Measurements from ENCODE around the gene NIM1K. TPM values are rescaled to one million over a fixed set of nuclear protein-coding genes. Genes with fewer than 3 reads are reported as not detected.
A peak's percentile ranks its signal among the peaks of the same experiment; 100 is the strongest.

The NIM1K gene
- total RNA-seq, 1 experiment from 2014 or later = 0.26 TPM

- H3K4me1 Mint-ChIP-seq (ENCODE audit: low read depth, unreplicated experiment) = peaks cover 46% of the 10 kb centered on the region
- peaks cover 98% of the 10 kb centered on the region for H3K36me3 Mint-ChIP-seq (ENCODE audit: insufficient read depth, unreplicated experiment)
- no peak for TF ChIP-seq CTCF (IDR thresholded peaks at IDR 0.05; ENCODE audit: unreplicated experiment)
- no TSS peak for BruUV-seq (replicated peaks)
- no peaks in the 10 kb centered on the region for H3K9me3 Mint-ChIP-seq (ENCODE audit: low read depth, unreplicated experiment)
- no peaks in the 10 kb centered on the region for H3K27me3 Mint-ChIP-seq (ENCODE audit: unreplicated experiment)
- no peak for DNase-seq
- H3K4me3 Mint-ChIP-seq (ENCODE audit: low read depth, unreplicated experiment) = peak overlapping the region; percentile 4
- intact Hi-C loops (cut with micrococcal nuclease; ENCODE audit: unreplicated experiment) = loop anchor here (10.0 kb wide), 1 partner anchor 307 kb away; no protein-coding TSS in a partner anchor
- CTCF ChIA-PET = no interaction called here
- peak overlapping the region; percentile 31 for H3K27ac Mint-ChIP-seq (ENCODE audit: unreplicated experiment)
These were observed 109.6 kb downstream of the NIM1K start for GRCh38 chr5:43301653-43302091.

GRCh38 chr5:43302481-43302880 is 110.5 kb downstream of the NIM1K start:
- CTCF ChIA-PET = interaction anchor here (0.9 kb wide), 1 partner anchor 11 kb away, joined by 3 read pairs; no protein-coding TSS in a partner anchor
- no TSS peak for BruUV-seq (replicated peaks)
- Mint-ChIP-seq H3K27ac (ENCODE audit: unreplicated experiment) (peak overlapping the region; percentile 31), H3K36me3 (ENCODE audit: insufficient read depth, unreplicated experiment) (peaks cover 98% of the 10 kb centered on the region), H3K9me3 (ENCODE audit: low read depth, unreplicated experiment) (no peaks in the 10 kb centered on the region), H3K4me1 (ENCODE audit: low read depth, unreplicated experiment) (peaks cover 52% of the 10 kb centered on the region), H3K4me3 (ENCODE audit: low read depth, unreplicated experiment) (peak overlapping the region; percentile 4), H3K27me3 (ENCODE audit: unreplicated experiment) (no peaks in the 10 kb centered on the region)
- intact Hi-C loops (cut with micrococcal nuclease; ENCODE audit: unreplicated experiment) = loop anchor here (10.0 kb wide), 1 partner anchor 308 kb away; no protein-coding TSS in a partner anchor
- DNase-seq = no peak
- TF ChIP-seq CTCF (IDR thresholded peaks at IDR 0.05; ENCODE audit: unreplicated experiment) = no peak

GRCh38 chr5:43303242-43303641 is 111.2 kb downstream of the NIM1K start:
- intact Hi-C loops (cut with micrococcal nuclease; ENCODE audit: unreplicated experiment) = loop anchor here (10.0 kb wide), 1 partner anchor 308 kb away; no protein-coding TSS in a partner anchor
- BruUV-seq (replicated peaks) = no TSS peak
- CTCF ChIA-PET = interaction anchor here (0.6 to 0.9 kb wide), 2 partner anchors 10 to 329 kb away, joined by 3 to 4 read pairs; no protein-coding TSS in a partner anchor
- Mint-ChIP-seq H3K27ac (ENCODE audit: unreplicated experiment) (no peak overlapping the region), H3K4me1 (ENCODE audit: low read depth, unreplicated experiment) (peaks cover 52% of the 10 kb centered on the region), H3K36me3 (ENCODE audit: insufficient read depth, unreplicated experiment) (peaks cover 98% of the 10 kb centered on the region), H3K9me3 (ENCODE audit: low read depth, unreplicated experiment) (no peaks in the 10 kb centered on the region), H3K4me3 (ENCODE audit: low read depth, unreplicated experiment) (peak overlapping the region; percentile 4), H3K27me3 (ENCODE audit: unreplicated experiment) (no peaks in the 10 kb centered on the region)
- TF ChIP-seq CTCF (IDR thresholded peaks at IDR 0.05; ENCODE audit: unreplicated experiment) = no peak
- DNase-seq = no peak

- intact Hi-C loops (cut with micrococcal nuclease; ENCODE audit: unreplicated experiment) = loop anchor here (10.0 kb wide), 1 partner anchor 310 kb away; no protein-coding TSS in a partner anchor
- BruUV-seq (replicated peaks) = no TSS peak
These were observed 112.5 kb downstream of the NIM1K start for GRCh38 chr5:43304525-43304924.

More at GRCh38 chr5:43304525-43304924, 112.5 kb downstream of the NIM1K start:
- CTCF ChIA-PET = interaction anchor here (0.6 to 0.9 kb wide), 2 partner anchors 189 to 296 kb away, joined by 3 to 4 read pairs; no protein-coding TSS in a partner anchor
- no peak overlapping the region for H3K4me3 Mint-ChIP-seq (ENCODE audit: low read depth, unreplicated experiment)
- peaks cover 61% of the 10 kb centered on the region for H3K4me1 Mint-ChIP-seq (ENCODE audit: low read depth, unreplicated experiment)
- no peaks in the 10 kb centered on the region for H3K27me3 Mint-ChIP-seq (ENCODE audit: unreplicated experiment)
- no peaks in the 10 kb centered on the region for H3K9me3 Mint-ChIP-seq (ENCODE audit: low read depth, unreplicated experiment)
- DNase-seq = no peak
- H3K36me3 Mint-ChIP-seq (ENCODE audit: insufficient read depth, unreplicated experiment) = peaks cover 98% of the 10 kb centered on the region
- no peak for TF ChIP-seq CTCF (IDR thresholded peaks at IDR 0.05; ENCODE audit: unreplicated experiment)
- no peak overlapping the region for H3K27ac Mint-ChIP-seq (ENCODE audit: unreplicated experiment)
